ENCODE measurements around the gene AHDC1.
"Not testable (repeated sequence)": the region's sequence is repeated elsewhere in the genome, so short reads cannot be mapped to it uniquely, and the experiment has no call there.

The AHDC1 gene

GRCh38 chr1:27633298-27633610 lies 29.3 kb upstream of the AHDC1 start:
- DNase-seq (ENCODE audit: low read depth in 2 of 2) = no peak

- no peak for DNase-seq (ENCODE audit: low read depth in 2 of 2)
Measured at GRCh38 chr1:27632387-27633297, 28.7 kb upstream of the AHDC1 start.

- DNase-seq (ENCODE audit: low read depth in 2 of 2) = no peak
Measured at GRCh38 chr1:27630859-27631491, 27.0 kb upstream of the AHDC1 start.

GRCh38 chr1:27628712-27629111 lies 24.8 kb upstream of the AHDC1 start:
- DNase-seq (ENCODE audit: low read depth in 2 of 2) = no peak

- DNase-seq (ENCODE audit: low read depth in 2 of 2) = not testable (repeated sequence)
Measured at GRCh38 chr1:27627733-27628132, 23.8 kb upstream of the AHDC1 start.

GRCh38 chr1:27627061-27627460 lies 23.1 kb upstream of the AHDC1 start:
- no peak for DNase-seq (ENCODE audit: low read depth in 2 of 2)

GRCh38 chr1:27626031-27626935 lies 22.3 kb upstream of the AHDC1 start:
- DNase-seq (ENCODE audit: low read depth in 2 of 2) = no peak

GRCh38 chr1:27624467-27625178 lies 20.7 kb upstream of the AHDC1 start:
- no peak for DNase-seq (ENCODE audit: low read depth in 2 of 2)

- DNase-seq (ENCODE audit: low read depth in 2 of 2) = no peak
Measured at GRCh38 chr1:27623327-27624212, 19.6 kb upstream of the AHDC1 start.

- no peak for DNase-seq (ENCODE audit: low read depth in 2 of 2)
Measured at GRCh38 chr1:27622828-27623227, 18.9 kb upstream of the AHDC1 start.

GRCh38 chr1:27621051-27621920 lies 17.3 kb upstream of the AHDC1 start:
- no peak for DNase-seq (ENCODE audit: low read depth in 2 of 2)

- not testable (repeated sequence) for DNase-seq (ENCODE audit: low read depth in 2 of 2)
Measured at GRCh38 chr1:27619782-27620438, 16.0 kb upstream of the AHDC1 start.

GRCh38 chr1:27618341-27619082 lies 14.6 kb upstream of the AHDC1 start:
- no peak for DNase-seq (ENCODE audit: low read depth in 2 of 2)

GRCh38 chr1:27617420-27617819 lies 13.5 kb upstream of the AHDC1 start:
- no peak for DNase-seq (ENCODE audit: low read depth in 2 of 2)

GRCh38 chr1:27616441-27616840 lies 12.5 kb upstream of the AHDC1 start:
- no peak for DNase-seq (ENCODE audit: low read depth in 2 of 2)

GRCh38 chr1:27615346-27616192 lies 11.6 kb upstream of the AHDC1 start:
- DNase-seq (ENCODE audit: low read depth in 2 of 2) = no peak

- no peak for DNase-seq (ENCODE audit: low read depth in 2 of 2)
Measured at GRCh38 chr1:27614625-27615344, 10.8 kb upstream of the AHDC1 start.
